Dendritic cell treated with granulocyte-macrophage colony-stimulating factor and Interleukin-4, amounts not matched to agents 40 ng/mL and 50 ng/mL, for 4 days (primary cell): ENCODE results near the gene FAM47E.
"Not testable (repeated sequence)": the region's sequence is repeated elsewhere in the genome, so short reads cannot be mapped to it uniquely, and the experiment has no call there.

Experiments used
- H3K27ac Mint-ChIP-seq: one replicate; pipeline ENCODE4 v1.8.0; 2022; ENCODE audit warnings: mild to moderate bottlenecking, mixed read lengths
- H3K27me3 Mint-ChIP-seq: one replicate; pipeline ENCODE4 v1.8.0; 2022; ENCODE audit warnings: mild to moderate bottlenecking, mixed read lengths
- H3K36me3 Mint-ChIP-seq: one replicate; pipeline ENCODE4 v1.8.0; 2022; ENCODE audit warnings: low read depth, mixed read lengths
- H3K4me1 Mint-ChIP-seq: one replicate; pipeline ENCODE4 v1.8.0; 2022; ENCODE audit warnings: low read depth, mixed read lengths
- H3K4me3 Mint-ChIP-seq: one replicate; pipeline ENCODE4 v1.8.0; 2022; ENCODE audit warnings: mild to moderate bottlenecking, moderate library complexity, mixed read lengths
- H3K9me3 Mint-ChIP-seq: one replicate; pipeline ENCODE4 v1.8.0; 2022; ENCODE audit warnings: mixed read lengths
- intact Hi-C: fragments of 100-400 bp; cut with micrococcal nuclease; formaldehyde crosslinking; loops from one replicate; pipeline ENCODE4 v1.15.0; 2022

FAM47E gene

DNA sequence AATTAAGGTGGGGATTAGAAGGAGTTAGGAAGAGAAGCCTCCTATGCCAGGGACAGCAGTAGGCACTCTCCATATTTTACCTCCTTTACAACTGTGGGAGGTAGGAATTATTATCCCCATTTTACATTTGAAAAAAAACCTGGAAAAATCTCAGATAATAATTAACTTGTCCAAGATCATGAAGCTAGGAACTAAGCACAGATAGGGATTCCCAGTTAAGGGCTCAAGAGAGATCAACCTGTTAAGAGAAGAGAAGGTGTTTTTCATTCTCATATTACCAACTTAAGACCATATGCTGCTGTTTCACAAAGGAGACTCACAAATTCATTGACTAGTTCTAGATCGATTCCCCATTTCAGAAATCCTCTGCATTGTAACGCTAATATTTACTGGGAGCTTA lies 16.1 kb upstream of the FAM47E start:
- Mint-ChIP-seq H3K4me1 (no peaks in the 10 kb centered on the region), H3K27ac (no peak overlapping the region)
- intact Hi-C loops, result no loop called here

DNA sequence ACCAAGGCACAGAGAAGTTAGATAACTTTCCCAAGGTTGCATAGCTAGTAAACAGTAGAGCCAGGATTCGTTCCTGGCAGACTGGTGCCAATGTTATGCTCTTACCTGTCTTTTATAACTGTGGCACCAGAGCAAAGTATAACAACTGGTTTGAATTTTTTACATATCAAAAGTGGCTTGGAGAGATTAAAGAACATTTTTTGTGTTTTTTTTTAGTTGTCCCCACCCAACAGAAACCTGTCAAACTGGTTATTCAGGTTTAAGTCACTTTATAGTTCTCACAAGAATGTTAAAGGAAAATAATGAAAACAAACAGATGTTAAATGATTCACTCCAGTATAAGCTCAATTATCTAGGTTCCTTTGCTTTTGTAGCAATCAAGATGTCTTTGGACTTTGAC lies 15.6 kb upstream of the FAM47E start:
- H3K4me1 Mint-ChIP-seq, result no peaks in the 10 kb centered on the region
- H3K9me3 Mint-ChIP-seq, result peaks cover 32% of the 10 kb centered on the region
- no peak overlapping the region for H3K27ac Mint-ChIP-seq
- intact Hi-C loops, result no loop called here
- H3K27me3 Mint-ChIP-seq, result peaks cover 1% of the 10 kb centered on the region
- no peaks in the 10 kb centered on the region for H3K36me3 Mint-ChIP-seq
- no peak overlapping the region for H3K4me3 Mint-ChIP-seq

More for the DNA sequence above, 16.1 kb upstream of the FAM47E start:
- Mint-ChIP-seq H3K27me3 (peaks cover 1% of the 10 kb centered on the region), H3K9me3 (peaks cover 27% of the 10 kb centered on the region), H3K4me3 (no peak overlapping the region), H3K36me3 (no peaks in the 10 kb centered on the region)

DNA sequence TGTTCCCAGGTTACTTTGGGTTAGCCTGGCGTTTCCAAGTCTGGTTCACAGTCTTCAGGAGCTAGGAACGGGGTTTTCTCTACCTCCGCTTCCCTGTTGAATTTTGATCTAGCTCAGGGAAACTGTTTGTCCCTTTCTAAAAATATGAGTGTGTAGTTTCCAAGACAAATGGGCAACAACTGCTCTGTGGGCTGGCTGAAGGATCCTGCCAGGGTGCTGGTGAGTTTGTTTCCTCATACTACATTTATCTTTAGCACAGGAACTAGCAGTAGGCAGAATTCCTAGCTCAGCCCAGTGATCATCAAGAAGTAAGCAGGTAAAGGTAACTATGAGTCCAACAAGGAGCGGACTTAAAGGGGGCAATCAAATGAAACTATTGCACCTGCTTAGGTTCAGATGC lies 13.3 kb upstream of the FAM47E start:
- Mint-ChIP-seq H3K4me1 (no peaks in the 10 kb centered on the region), H3K27me3 (peaks cover 1% of the 10 kb centered on the region), H3K9me3 (peaks cover 35% of the 10 kb centered on the region), H3K4me3 (no peak overlapping the region), H3K27ac (no peak overlapping the region), H3K36me3 (no peaks in the 10 kb centered on the region)
- intact Hi-C loops, result no loop called here

DNA sequence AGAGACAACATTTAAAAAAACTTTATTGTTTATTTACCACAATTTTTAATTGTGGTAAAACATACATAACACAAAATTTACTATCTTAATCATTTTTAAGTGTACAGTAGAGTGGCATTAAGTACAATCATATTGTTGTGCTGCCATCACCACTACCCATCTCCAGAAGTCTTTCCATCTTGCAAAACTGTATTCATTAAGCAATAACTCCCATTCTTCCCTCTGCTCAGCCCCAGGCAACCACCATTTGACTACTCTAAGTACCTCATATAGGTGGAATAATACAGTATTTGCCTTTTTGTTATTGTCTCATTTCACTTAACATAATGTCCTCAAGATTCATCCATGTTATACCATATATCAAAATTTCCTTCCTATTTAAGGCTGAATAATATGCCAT lies 12.8 kb upstream of the FAM47E start:
- Mint-ChIP-seq H3K9me3 (peaks cover 35% of the 10 kb centered on the region), H3K4me3 (no peak overlapping the region)

GRCh38 chr4:76240236-76240635 lies 11.3 kb upstream of the FAM47E start:
- Mint-ChIP-seq H3K27me3 (peaks cover 1% of the 10 kb centered on the region), H3K4me1 (no peaks in the 10 kb centered on the region), H3K9me3 (peaks cover 27% of the 10 kb centered on the region), H3K4me3 (no peak overlapping the region), H3K27ac (no peak overlapping the region), H3K36me3 (no peaks in the 10 kb centered on the region)
- intact Hi-C loops, result no loop called here

More for the DNA sequence above, 12.8 kb upstream of the FAM47E start:
- Mint-ChIP-seq H3K4me1 (no peaks in the 10 kb centered on the region), H3K27ac (no peak overlapping the region), H3K36me3 (no peaks in the 10 kb centered on the region), H3K27me3 (peaks cover 1% of the 10 kb centered on the region)
- intact Hi-C loops, result no loop called here

DNA sequence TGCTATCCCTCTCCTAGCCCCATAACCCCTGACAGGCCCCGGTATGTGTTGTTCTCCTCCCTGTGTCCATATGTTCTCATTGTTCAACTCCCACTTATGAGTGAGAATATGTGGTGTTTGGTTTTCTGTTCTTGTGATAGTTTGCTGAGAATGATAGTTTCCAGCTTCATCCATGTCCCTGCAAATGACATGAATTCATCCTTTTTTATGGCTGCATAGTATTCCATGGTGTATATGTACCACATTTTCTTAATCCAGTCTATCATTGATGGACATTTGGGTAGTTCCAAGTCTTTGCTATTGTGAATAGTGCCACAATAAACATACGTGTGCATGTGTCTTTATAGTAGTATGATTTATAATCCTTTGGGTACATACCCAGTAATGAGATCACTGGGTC lies 7.6 kb upstream of the FAM47E start:
- peaks cover 10% of the 10 kb centered on the region for H3K27me3 Mint-ChIP-seq

GRCh38 chr4:76246025-76246424 lies 5.5 kb upstream of the FAM47E start:
- Mint-ChIP-seq H3K4me1 (peaks cover 3% of the 10 kb centered on the region), H3K27ac (no peak overlapping the region), H3K4me3 (no peak overlapping the region), H3K36me3 (no peaks in the 10 kb centered on the region), H3K27me3 (peaks cover 29% of the 10 kb centered on the region), H3K9me3 (peaks cover under 1% of the 10 kb centered on the region)
- intact Hi-C loops, result no loop called here

More for the DNA sequence above, 7.6 kb upstream of the FAM47E start:
- intact Hi-C loops, H3K4me1 Mint-ChIP-seq, H3K36me3 Mint-ChIP-seq, H3K27ac Mint-ChIP-seq, H3K4me3 Mint-ChIP-seq: not testable (repeated sequence)
- H3K9me3 Mint-ChIP-seq, result peaks cover 17% of the 10 kb centered on the region

- intact Hi-C loops, result no loop called here
- Mint-ChIP-seq H3K9me3 (no peaks in the 10 kb centered on the region), H3K4me1 (peaks cover 12% of the 10 kb centered on the region), H3K27ac (no peak overlapping the region), H3K4me3 (no peak overlapping the region), H3K36me3 (no peaks in the 10 kb centered on the region), H3K27me3 (peaks cover 36% of the 10 kb centered on the region)
These were observed 4.7 kb upstream of the FAM47E start for GRCh38 chr4:76246852-76247251.

GRCh38 chr4:76250962-76251361 lies 559 bp upstream of the FAM47E start:
- intact Hi-C loops, result no loop called here

GRCh38 chr4:76252271-76252653 lies 741 bp downstream of the FAM47E start:
- intact Hi-C loops, result no loop called here
- Mint-ChIP-seq H3K27me3 (peaks cover 62% of the 10 kb centered on the region), H3K27ac (peak overlapping the region; percentile 20), H3K9me3 (no peaks in the 10 kb centered on the region), H3K36me3 (no peaks in the 10 kb centered on the region), H3K4me3 (no peak overlapping the region), H3K4me1 (peaks cover 14% of the 10 kb centered on the region)

More at GRCh38 chr4:76250962-76251361, 559 bp upstream of the FAM47E start:
- peaks cover 14% of the 10 kb centered on the region for H3K4me1 Mint-ChIP-seq
- H3K36me3 Mint-ChIP-seq, result no peaks in the 10 kb centered on the region
- peaks cover 62% of the 10 kb centered on the region for H3K27me3 Mint-ChIP-seq
- H3K27ac Mint-ChIP-seq, result peak overlapping the region; percentile 20
- H3K4me3 Mint-ChIP-seq, result peak overlapping the region; percentile 79
- H3K9me3 Mint-ChIP-seq, result no peaks in the 10 kb centered on the region

DNA sequence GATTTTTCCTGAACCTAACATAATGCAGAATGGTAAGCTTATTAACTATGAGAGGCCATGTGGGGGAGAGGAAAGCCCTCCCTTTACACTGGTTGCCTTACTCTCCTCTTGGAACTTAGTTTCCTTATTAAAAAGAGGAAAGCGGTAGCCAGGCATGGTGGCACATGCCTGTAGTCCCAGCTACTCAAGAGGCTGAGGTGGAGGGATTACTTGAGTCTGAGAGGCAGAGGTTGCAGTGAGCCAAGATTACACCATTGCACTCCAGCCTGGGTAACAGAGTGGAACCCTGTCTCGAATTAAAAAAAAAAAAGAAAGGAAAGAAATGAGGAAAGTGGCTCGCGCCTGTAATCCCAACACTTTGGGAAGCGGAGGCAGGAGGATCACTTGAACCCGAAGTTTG lies 2.0 kb downstream of the FAM47E start:
- Mint-ChIP-seq H3K4me3 (no peak overlapping the region), H3K36me3 (no peaks in the 10 kb centered on the region), H3K9me3 (no peaks in the 10 kb centered on the region), H3K27me3 (peaks cover 59% of the 10 kb centered on the region), H3K4me1 (peaks cover 14% of the 10 kb centered on the region), H3K27ac (no peak overlapping the region)
- intact Hi-C loops, result no loop called here

- Mint-ChIP-seq H3K9me3 (no peaks in the 10 kb centered on the region), H3K36me3 (no peaks in the 10 kb centered on the region), H3K27ac (no peak overlapping the region), H3K27me3 (peaks cover 38% of the 10 kb centered on the region), H3K4me1 (peaks cover 10% of the 10 kb centered on the region), H3K4me3 (no peak overlapping the region)
- intact Hi-C loops, result no loop called here
These were observed 4.5 kb downstream of the FAM47E start for GRCh38 chr4:76256032-76256431.

GRCh38 chr4:76256968-76257367 lies 5.4 kb downstream of the FAM47E start:
- Mint-ChIP-seq H3K4me1 (peaks cover under 1% of the 10 kb centered on the region), H3K36me3 (no peaks in the 10 kb centered on the region), H3K4me3 (no peak overlapping the region), H3K9me3 (no peaks in the 10 kb centered on the region), H3K27me3 (peaks cover 32% of the 10 kb centered on the region), H3K27ac (no peak overlapping the region)
- intact Hi-C loops, result no loop called here

GRCh38 chr4:76257824-76258223 lies 6.3 kb downstream of the FAM47E start:
- H3K4me3 Mint-ChIP-seq, result no peak overlapping the region
- intact Hi-C loops, result no loop called here
- H3K27me3 Mint-ChIP-seq, result peaks cover 23% of the 10 kb centered on the region
- H3K9me3 Mint-ChIP-seq, result no peaks in the 10 kb centered on the region
- no peaks in the 10 kb centered on the region for H3K36me3 Mint-ChIP-seq
- no peak overlapping the region for H3K27ac Mint-ChIP-seq
- no peaks in the 10 kb centered on the region for H3K4me1 Mint-ChIP-seq

- Mint-ChIP-seq H3K36me3 (no peaks in the 10 kb centered on the region), H3K4me1 (no peaks in the 10 kb centered on the region), H3K27me3 (peaks cover 6% of the 10 kb centered on the region), H3K27ac (no peak overlapping the region), H3K9me3 (no peaks in the 10 kb centered on the region), H3K4me3 (no peak overlapping the region)
- intact Hi-C loops, result no loop called here
These were observed 9.1 kb downstream of the FAM47E start for GRCh38 chr4:76260571-76260970.
